GM12892 (cell line): ENCODE data around the gene HNF4A.

ENCODE experiments used
- POLR2A ChIP-seq: IDR thresholded peaks from 2 replicates; pipeline ENCODE4 v1.6.1; 2011; ENCODE audit warnings: low read depth, low read length, control low read depth
- POLR2AphosphoS5 ChIP-seq: IDR thresholded peaks from 2 replicates; pipeline ENCODE4 v1.6.1; 2011; ENCODE audit warnings: low read depth, low read length, control low read depth
- TAF1 ChIP-seq: IDR thresholded peaks from 2 replicates; pipeline ENCODE4 v1.6.1; 2011; ENCODE audit warnings: low read depth, mild to moderate bottlenecking, control low read depth, low read length, borderline replicate concordance

GRCh38 chr20:44475372-44475693 lies 119.8 kb downstream of the HNF4A start:
- TF ChIP-seq POLR2AphosphoS5 = no peak
- TF ChIP-seq TAF1 = no peak
- TF ChIP-seq POLR2A = no peak
